Upper lobe of left lung (tissue), 4 donors: ENCODE data around the gene KDM5C.

Experiments used
- CTCF ChIP-seq, 6 experiments: fragments of 450-650 bp in 4 of 6; fragments of 200-600 bp in 2 of 6; sonication (generic) in 2 of 6; IDR thresholded peaks; one replicate each; pipeline ENCODE4 v1.5.1; 2016 to 2019; ENCODE audit warnings: antibody characterized with exemption in 6 of 6
- EP300 ChIP-seq, 4 donors: sonication (generic); formaldehyde crosslinking; IDR thresholded peaks; one replicate each; pipeline ENCODE4 v1.5.1; 2017; ENCODE audit warnings: antibody characterized with exemption in 4 of 4, control low read depth in 2 of 4

- no peak for TF ChIP-seq CTCF (IDR thresholded peaks at IDR 0.05)
- TF ChIP-seq EP300 (IDR thresholded peaks at IDR 0.05) = no peak
These were observed 36.2 kb downstream of the KDM5C start for GRCh38 chrX:53188763-53189162.
